Fibroblast of mammary gland (primary cell): Measurements from ENCODE around the gene SMIM22.

Experiments
- DNase-seq: peaks from one replicate; pipeline ENCODE4 v3.0.0-alpha.2; 2010; ENCODE audit warnings: low read depth
- H3K4me3 ChIP-seq: 2 replicates; pipeline ENCODE4 v1.5.1; 2011; ENCODE audit warnings: low read depth, mild to moderate bottlenecking, low read length, moderate library complexity; ENCODE audit not compliant: control insufficient read depth
- TF ChIP-seq, protein P1 (sequence below): conservative IDR thresholded peaks from 2 replicates; pipeline ENCODE4 v1.5.1; 2011; ENCODE audit warnings: low read depth, low read length, inconsistent platforms; ENCODE audit not compliant: control insufficient read depth, insufficient read depth

Gene SMIM22

DNA sequence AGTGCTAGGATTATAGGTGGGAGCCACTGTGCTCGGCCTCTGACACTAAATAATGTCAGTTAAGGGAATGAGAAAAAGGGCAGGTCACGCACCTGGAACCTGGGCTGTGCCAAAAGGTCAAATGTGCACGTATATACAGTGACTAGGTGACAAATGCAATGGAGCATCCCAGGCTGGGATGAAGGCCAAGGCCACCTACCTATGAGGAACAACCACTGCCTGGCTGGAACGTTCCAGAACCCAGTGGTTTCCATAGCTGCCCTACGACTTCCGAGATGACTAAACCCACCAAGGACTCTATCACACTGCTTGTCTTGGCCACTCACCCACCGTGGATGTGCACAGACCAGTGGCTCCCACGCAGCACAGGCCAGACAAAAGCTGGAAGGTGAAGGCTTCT lies 44.3 kb upstream of the SMIM22 start:
- TF ChIP-seq, protein P1, sequence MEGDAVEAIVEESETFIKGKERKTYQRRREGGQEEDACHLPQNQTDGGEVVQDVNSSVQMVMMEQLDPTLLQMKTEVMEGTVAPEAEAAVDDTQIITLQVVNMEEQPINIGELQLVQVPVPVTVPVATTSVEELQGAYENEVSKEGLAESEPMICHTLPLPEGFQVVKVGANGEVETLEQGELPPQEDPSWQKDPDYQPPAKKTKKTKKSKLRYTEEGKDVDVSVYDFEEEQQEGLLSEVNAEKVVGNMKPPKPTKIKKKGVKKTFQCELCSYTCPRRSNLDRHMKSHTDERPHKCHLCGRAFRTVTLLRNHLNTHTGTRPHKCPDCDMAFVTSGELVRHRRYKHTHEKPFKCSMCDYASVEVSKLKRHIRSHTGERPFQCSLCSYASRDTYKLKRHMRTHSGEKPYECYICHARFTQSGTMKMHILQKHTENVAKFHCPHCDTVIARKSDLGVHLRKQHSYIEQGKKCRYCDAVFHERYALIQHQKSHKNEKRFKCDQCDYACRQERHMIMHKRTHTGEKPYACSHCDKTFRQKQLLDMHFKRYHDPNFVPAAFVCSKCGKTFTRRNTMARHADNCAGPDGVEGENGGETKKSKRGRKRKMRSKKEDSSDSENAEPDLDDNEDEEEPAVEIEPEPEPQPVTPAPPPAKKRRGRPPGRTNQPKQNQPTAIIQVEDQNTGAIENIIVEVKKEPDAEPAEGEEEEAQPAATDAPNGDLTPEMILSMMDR: no peak
- DNase-seq: no peak
- no peak overlapping the region for H3K4me3 ChIP-seq

DNA sequence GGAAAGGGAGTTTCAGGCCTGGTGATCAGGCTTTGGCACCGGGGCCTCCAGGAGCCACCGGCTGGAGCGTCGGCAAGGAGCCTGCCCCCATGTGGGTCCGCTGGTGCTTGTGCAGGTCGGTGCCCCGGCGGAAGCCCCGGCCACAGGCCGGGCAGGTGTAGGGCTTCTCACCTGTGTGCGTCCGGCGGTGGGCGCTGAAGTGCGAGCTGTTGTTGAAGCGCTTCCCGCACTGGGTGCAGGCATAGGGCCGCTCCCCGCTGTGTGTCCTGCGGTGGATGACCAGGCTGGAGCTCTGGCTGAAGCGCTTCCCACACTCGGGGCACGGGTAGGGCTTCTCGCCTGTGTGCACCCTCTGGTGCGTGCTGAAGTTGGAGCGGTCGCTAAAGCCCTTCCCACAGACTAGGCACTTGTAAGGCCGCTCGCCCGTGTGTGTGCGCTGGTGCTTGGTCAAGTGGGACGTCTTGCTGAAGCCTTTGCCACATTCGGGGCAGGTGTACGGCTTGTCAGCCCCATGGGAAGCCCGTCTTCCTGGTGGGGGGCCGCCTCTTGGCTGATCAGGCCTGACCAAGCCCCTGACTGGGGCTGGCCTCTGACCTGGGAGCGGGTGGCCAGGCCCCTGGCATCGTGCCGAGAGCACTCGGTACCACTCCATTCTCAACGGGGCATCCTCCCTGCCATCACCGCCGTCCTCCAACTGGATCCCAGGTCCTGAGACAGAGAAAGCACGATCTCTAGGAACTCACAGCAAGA lies 42.6 kb upstream of the SMIM22 start:
- TF ChIP-seq, protein P1: no peak
- no peak overlapping the region for H3K4me3 ChIP-seq
- DNase-seq: no peak

DNA sequence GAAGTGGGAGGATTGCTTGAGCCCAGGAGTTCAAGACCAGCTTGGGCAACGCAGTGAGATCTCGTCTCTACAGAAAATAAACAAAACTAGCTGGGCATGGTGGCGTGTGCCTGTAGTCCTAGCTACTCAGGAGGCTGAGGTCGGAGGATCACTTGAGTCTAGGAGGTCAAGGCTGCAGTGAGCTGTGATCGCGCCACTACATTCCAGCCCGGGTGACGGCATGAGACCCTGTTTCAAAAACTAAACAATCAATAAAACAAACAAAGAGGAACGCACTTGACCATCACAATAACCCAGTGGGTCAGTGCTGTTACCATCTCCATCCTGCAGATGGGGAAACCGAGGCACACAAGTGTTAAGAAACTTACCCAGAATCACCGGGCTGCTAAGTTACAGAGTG lies 41.9 kb upstream of the SMIM22 start:
- no peak for DNase-seq
- TF ChIP-seq, protein P1: no peak
- H3K4me3 ChIP-seq: no peak overlapping the region

DNA sequence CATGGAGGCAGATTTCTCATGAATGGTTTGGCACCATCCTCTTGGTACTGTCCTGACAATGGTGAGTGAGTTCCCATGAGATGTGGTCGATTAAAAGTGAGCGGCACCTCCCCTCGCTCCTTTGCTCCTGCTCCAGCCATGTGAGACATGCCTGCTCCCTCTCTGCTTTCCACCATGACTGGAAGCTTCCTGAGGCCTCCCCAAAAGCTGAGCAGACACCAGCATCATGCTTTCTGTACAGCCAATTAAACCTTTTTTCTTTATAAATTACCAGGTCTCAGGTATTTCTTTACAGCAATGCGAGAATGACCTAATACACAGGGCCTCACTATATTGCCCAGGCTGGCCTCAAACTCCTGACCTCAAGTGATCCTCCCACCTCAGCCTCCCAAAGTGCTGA lies 40.3 kb upstream of the SMIM22 start:
- TF ChIP-seq, protein P1: no peak
- no peak for DNase-seq
- H3K4me3 ChIP-seq: no peak overlapping the region

DNA sequence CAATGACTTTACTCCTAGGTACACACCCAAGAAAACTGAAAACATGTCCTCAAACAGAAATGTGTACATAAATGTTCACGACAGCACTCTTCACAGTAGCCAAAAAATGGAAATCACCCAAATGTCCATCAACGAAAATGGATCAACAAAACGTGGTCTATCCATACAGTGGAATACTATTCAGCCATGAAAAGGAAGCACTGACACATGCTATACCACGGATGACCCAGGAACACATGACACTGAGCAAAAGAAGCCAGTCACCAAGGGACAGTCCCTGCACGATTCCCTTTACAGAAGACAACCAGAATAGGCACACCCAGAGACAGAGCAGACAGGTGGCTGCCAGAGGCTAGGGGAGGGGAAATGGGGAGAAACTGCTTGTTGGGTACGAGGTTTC lies 39.5 kb upstream of the SMIM22 start:
- H3K4me3 ChIP-seq: no peak overlapping the region
- no peak for DNase-seq
- TF ChIP-seq, protein P1: no peak

DNA sequence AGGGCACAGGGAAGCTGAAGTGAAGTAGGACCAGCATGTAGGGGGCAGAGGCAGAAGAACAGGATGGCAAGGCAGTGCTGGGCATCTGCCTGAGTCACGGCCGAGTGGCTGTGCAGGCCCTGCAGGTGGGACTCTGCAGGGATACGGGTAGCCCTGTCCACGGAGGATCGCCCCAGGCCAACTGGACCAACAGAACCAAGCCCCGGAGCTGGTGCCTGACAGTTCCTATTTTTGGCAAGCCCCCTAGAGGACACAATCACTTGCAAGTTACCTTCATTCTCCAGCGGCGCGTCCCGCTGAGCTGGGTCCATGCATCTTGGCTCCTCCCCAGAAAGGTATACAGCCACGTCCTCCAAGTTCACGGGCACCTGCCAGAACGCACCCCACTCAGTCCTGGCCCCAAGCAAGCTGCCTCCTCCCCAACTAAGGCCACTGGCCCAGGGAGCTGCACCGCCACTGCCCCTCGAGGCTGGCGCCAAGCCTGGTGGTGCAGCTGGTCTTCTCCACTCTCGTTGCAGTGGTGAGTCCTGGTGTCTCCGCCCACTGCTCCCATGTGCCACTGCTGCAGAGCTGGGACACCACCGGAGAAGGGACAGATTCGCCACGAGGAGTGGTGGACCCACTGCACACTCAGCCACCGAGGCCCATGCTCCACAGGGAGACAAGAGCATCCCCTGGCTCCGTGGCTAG lies 34.8 kb upstream of the SMIM22 start:
- no peak overlapping the region for H3K4me3 ChIP-seq
- TF ChIP-seq, protein P1: no peak
- no peak for DNase-seq
